ENCODE data around the gene TANGO6.

GRCh38 chr16:68843482-68844210 is at the start of gene TANGO6:
- TF ChIP-seq CTCF (IDR thresholded peaks at IDR 0.05) (no peak), POLR2A (IDR thresholded peaks at IDR 0.05) (peak in 1 of 2 donors; percentile 43), EP300 (IDR thresholded peaks at IDR 0.05) (peak in 1 of 2 donors; percentile 93)

Measured in tibial nerve (tissue), 4 donors.